Epidermal melanocyte (primary cell): ENCODE measurements around the gene B3GALNT2.
A peak's percentile ranks its signal among the peaks of the same experiment; 100 is the strongest.

Source experiments
- DNase-seq: peaks from one replicate; pipeline ENCODE4 v3.0.0; 2011; ENCODE audit warnings: low spot score; ENCODE audit not compliant: insufficient read length

B3GALNT2 gene

DNA sequence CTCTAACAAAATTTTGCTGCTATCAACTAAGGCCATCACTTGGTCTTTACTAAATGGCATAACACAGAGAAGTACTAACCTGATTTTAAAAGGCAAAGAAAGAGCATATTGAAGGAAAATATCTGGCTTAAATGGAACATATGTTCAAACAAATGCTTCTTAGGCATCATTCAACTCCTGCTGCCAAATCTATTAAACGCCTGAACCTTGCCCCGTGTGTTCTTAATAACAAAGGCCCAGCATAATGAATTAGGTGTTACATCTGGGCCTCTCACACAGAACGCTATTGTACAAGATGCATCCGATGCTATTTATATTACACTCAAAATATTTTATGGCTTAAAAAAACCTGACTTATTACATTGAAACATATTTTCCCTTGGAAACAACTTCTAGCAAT, 48.4 kb downstream of the B3GALNT2 start:
- no peak for DNase-seq

DNA sequence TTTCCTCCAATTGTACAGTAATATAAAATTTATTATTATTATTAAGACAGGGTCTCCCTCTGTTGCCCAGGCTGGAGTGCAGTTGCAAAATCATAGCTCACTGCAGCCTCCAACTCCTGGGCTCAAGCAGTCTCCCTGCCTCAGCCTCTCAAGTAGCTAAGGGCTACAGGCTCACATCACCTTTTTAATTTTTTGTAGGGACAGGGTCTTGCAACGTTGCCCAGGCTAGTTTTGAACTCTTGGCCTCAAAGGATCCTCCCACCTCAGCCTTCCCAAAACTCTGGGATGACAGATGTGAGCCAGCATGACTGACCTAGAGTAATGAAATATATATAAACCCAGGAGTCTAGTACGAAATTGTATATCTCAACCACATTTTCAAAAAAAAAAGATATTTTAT, 49.2 kb downstream of the B3GALNT2 start:
- no peak for DNase-seq

DNA sequence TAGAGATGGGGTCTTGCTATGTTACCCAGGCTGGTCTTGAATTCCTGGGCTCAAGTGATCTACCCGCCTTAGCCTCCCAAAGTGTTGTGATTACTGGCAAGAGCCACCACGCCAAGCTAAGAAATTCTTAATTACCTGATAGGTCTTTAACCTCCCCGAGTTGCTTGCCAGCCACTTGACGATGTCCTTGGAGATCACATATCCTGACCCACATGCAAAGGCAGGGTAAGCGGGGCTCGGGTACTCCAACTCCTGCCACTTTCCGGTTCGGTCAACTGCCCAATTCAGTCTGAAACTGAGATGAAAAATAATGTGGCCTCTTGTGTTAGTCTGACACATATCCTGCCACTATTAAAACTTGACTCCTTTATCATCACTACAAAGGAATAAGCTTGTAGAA, 50.2 kb downstream of the B3GALNT2 start:
- no peak for DNase-seq

DNA sequence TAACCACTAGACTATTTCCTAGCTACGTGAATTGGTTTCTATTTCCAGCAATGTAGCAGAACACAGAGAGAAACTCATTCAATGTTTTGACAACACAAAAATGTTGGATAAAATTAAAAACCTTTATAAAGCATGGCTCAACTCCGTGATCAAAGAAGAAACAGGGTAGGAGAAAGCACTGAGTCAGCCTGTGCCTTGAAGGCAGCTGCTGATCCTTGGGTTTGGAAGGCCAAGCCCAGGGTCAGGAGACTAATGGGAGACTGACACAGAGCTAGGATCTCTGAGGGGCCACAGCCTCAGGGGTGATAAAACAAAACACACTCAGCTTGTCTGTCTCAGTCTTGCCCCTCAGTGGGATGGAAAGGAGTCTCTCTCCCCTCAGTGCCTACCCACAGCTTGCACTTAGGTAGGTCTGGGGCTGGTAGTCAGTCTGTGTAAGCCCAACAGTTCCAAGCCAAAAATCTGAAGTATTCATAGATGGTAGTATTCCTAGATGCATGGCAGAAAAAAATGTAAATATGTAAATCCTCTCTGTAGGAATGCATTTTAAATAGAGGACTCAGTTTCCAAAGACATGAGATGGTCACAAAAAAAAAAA, 53.3 kb downstream of the B3GALNT2 start:
- DNase-seq = no peak

DNA sequence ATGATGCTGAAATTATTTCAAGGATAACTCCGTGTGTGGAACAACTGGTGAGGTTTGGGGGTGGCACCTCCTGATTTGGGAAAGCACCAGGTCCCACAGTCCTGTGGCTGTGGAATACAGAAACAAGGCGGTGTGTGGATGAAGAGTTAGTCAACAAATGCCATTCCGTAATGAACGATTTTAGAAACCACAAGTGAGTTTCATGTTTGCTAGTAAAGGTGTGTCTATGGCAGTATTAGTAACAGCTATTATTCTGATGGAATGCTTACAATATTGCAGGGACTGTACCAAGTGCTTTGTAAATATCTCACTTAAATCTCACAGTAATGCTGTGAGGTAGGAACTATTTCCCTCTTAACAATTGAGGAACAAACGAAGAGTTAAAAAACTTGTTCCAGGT, 53.8 kb downstream of the B3GALNT2 start:
- no peak for DNase-seq

DNA sequence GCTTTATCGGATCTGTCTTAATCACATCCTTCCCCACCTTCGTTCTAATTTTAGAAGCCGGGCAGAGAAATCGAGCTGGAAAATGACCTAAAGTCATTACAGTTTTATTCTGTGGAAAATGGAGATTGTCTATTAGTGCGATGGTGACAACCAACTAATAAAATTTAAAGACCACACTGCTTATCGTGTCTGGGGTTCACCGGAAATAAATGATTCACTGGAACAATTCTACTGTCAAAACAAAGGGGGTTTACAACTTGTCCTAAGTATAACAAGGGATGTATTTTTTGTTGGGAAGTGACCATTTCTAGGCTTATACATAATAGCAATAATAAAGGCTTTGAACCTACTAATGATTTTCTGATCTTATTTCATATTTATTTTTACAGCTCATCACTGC, 55.6 kb downstream of the B3GALNT2 start:
- DNase-seq = no peak

DNA sequence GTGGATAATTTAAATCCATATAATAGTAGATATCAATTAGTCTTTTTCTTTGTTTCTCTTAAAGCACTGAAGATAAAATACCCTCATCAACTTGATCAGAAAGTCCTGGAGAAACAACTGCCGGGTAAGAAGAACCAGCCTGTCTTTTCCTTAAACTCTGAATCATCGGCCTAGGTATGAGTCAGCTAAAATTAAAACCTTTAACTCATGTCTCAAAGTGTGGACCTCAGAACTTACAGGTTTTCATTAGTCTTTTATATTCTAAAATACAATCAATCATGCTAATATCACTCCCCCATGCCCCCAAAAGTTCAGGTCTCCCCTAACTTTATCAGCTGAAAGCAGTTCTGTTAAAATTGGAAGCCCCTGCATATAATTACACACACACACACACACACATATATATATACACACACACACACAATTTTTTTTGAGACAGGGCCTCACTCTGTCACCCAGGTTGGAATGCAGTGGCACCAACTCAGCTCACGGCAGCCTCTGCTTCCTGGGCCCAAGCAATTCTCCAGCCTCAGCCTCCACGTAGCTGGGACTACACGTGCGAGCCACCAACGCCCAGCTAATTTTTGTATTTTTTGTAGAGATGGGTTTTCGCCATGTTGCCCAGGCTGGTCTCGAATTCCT, 61.3 kb downstream of the B3GALNT2 start:
- DNase-seq = no peak

DNA sequence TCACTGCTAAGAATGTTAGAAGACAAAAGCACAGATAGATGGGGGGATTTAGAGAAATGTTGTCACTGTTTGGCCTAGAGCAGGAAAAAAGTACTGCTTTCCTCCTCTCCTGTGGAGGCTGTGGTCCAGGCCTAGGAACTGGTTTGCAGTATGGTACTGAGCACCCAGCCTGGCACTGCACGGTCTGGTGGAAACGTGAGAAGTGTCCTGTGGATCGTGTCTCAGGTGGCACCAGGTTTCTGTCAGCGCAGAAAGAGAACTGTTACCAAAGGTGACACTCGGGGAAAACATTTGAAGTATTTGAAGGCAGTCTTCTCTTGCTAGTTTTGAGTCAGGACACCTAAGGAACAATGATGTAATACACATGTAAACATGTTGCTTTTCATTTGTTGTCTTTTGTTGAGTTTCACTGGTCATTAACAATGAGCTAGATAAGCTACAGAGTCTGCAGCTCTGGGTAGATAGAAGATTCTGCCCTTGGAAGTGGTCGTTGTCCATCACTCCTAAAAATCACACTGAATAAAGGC, 63.0 kb downstream of the B3GALNT2 start:
- DNase-seq = no peak

DNA sequence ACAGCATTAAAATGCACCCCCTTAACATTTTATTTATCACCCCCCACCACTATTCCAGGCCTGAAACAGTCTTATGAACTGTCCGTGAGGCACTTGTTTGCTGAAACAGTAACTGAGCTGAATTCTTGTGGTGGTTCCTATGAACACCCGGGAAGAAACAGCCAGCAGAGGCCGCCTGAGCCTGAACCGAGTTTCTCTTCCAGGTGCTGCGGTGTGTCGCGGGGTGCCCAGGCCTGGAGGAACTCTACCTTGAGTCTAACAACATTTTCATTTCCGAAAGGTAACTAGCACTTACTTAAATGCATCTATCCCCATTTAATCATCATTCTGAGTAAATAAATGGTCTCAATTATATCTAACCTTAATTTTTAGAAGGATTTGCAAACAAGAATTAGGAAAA, 70.3 kb downstream of the B3GALNT2 start:
- DNase-seq = no peak

DNA sequence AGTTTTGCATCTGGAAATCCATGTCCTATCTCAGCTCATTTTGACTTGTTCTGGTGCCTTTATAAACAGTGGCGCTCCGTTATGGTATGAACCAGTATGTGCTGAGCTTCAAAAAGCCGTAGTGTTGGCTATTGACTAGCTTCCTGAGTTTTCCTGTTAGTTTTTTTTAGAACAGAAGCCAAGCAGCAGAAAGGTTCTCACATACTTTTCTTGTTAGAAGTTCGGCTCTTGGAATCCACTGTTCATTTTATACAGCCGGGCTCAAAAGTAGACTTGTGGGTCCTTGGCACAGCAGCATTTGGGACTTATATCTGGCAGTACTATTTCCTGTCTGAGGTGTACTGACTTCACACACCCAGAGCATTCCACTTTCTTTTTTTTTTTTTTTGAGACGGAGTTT, 73.3 kb downstream of the B3GALNT2 start:
- no peak for DNase-seq

DNA sequence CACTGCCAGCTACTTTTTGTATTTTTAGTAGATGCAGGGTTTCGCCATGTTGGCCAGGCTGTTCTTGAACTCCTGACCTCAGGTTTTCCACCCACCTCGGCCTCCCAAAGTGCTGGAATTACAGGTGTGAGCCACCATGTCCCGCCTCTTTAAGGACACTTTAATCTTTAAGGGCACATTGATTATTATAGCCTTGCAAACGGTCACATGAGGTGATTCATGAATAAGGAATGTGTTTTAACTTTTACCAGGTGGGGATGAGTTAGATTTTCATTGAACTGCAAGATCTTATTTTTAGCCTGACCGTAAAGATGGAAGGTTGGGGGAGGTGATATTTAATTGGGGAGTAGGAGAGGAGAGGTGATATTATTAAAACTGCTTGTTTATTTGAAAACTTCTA, 75.1 kb downstream of the B3GALNT2 start:
- no peak for DNase-seq

DNA sequence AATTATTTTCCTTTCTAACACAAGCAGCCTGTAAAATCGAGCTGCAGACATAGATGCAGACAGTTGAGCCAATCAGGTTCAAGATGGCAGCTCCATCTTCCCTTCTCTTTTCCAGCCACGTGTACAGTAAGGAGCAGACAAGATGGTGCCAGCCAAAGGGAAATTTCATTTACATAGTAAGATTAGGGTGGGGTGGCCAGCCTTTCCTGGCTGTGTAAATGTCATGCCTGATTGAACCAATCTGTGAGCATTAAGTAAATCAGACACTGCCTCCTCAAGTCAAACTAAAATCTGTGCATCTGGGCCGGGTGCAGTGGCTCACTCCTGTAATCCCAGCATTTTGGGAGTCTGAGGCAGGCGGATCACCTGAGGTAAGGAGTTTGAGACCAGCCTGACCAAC, 76.8 kb downstream of the B3GALNT2 start:
- no peak for DNase-seq

DNA sequence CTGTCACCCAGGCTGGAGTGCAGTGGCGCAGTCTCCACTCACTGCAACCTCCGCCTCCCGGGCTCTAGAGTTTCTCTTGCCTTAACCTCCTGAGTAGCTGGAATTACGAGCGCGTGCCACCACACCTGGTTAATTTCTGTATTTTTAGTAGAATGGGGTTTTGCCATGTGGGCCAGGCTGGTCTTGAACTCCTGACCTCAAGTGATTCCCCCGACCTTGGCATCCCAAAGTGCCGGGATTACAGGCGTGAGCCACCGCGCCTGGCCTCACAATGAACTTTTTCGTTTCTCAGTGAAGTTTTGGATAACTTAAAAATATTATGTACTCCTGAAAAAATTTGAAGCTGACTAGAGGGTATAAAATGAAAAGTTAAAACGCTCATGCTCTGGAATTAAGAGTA, 77.6 kb downstream of the B3GALNT2 start:
- no peak for DNase-seq

DNA sequence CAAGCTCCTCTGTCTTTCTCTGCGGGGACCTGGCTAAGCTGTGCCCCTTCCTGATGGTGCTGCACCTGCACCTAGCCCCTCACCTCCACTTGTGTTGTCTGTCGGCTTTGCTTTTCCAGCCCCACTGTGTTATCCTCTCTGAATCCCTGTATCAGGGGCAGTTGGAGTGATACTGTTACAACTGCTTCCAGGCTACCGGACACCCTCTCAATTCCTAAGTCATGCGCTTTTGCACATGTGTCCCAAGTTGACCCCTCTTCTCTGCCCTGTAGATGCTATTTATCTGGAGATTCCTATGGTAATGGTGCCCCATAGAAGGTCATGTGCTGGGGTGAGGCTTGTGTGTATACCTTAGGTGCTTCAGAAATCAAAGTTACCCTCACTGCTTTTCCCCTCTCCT, 78.1 kb downstream of the B3GALNT2 start:
- DNase-seq = no peak

DNA sequence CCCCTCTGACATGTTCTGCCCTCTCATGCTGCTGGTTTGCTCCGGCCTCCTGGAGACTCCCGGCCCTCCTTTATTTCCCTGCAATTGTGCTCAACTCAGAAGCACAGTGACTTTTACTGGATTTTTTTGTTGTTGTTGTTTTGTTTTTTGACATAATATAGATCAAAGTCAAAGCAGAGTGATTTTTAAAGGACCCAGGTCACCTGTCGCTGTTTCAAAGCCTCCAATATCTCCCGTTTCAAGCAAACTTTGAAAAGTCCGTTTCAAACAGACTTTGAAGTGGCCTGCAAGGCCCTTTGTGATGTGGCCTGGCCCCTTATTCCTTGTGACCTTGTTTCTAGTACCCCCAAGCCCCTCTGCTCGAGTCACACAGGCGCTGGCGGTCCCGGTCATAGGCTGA, 78.9 kb downstream of the B3GALNT2 start:
- DNase-seq = no peak

DNA sequence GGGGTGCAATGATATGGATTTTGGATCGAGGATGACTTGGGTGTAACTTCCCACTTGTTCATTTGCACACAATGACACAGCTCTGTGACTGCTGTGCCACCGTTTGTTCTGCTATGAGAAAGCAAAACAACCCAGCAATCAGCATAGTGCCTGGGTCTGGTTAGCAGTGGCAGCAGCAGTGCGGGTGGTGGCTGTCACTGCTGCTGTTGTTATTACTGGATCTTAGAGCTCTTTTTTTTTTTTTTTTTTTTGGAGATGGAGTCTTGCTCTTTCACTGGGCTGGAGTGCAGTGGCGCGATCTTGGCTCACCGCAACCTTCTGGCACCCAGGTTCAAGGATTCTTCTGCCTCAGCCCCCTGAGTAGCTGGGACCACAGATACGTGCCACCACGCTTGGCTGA, 80.2 kb downstream of the B3GALNT2 start:
- no peak for DNase-seq

DNA sequence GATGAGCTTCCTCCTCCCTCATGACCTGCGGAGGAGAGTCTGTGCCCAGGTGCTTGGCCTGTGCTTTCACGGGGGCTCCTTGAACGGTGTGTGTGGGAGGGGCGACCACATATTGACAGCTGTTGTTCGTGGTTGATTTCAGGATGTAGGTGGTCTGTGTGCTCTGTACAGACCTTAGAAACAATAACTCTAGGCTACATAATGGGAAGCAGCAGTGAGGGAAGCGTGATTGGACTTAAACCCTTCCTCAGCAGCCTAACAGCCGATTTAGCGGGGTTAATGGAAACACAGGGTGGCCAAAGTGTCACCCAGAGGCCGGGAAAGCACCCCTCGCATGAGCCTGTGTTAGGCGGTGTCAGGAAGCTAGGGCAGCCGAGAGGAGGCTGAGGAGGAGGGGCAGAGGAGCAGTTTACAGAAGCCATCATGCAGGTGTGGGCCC, 81.0 kb downstream of the B3GALNT2 start:
- no peak for DNase-seq

DNA sequence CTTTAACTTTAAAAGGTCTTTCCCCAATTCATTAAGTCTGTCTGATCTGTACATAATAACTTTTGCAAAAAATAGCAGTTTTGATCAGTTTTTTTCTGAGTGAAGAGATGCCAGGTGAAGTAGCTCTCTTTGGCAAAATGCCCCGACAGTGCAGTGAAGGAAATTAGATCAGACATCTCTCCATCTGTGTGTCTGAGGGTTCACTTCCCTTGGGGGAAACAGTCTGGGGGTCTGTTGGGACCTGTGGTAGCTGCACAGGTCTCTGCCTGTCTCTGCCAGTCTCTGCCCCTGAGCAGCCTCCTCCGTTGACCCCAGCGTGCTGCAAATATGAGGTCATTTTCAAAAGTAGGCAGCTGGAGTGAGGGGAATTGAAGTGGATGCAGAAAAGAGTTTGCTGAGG, 82.5 kb downstream of the B3GALNT2 start:
- DNase-seq = no peak

DNA sequence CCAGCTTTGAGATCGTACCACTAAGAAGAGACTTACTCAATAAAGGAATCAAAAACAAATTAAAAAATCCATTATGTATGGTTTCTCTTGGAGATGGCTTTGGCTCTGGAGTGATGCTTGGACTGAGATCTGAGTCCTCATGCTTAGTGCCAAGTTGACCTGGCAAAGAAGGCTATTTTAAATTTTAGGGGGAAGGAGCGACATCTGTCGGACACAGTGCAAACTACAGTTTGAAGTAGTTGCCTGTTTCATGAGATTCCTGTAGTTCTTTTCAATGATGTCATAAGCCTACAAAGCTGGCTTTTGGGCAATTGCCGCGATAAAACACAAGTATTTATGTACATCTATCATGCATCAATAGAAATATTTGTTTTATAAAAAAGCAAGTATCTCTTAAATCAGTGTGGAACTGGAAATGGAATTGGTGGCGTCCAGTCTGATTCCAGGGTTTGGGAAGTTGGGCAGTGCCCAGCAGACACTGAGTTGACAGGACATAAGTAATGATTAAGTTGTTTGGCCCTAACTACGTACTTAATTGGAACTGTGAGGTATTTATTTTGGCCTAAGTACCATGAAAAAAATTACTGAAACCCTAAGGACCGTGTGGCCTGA, 87.1 kb downstream of the B3GALNT2 start:
- peak; percentile 91 for DNase-seq

DNA sequence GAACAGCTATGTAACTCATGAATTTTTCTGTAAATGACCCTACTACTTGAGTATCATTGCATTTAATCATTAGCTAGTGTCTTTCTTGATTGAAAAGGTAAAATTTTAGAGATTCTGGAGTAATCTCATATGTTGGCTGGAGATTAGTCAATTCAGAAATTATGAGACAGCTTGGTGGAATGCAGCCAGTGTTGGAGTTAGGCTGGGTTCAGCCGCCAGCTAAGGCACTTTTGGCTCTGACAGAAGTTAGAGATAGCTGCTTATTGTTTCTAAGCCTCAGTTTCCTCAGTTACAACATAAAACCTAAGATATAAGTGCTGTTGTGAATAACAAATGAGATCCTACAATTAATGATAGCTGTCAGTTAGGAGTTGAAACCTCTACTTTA, 87.6 kb downstream of the B3GALNT2 start:
- no peak for DNase-seq

DNA sequence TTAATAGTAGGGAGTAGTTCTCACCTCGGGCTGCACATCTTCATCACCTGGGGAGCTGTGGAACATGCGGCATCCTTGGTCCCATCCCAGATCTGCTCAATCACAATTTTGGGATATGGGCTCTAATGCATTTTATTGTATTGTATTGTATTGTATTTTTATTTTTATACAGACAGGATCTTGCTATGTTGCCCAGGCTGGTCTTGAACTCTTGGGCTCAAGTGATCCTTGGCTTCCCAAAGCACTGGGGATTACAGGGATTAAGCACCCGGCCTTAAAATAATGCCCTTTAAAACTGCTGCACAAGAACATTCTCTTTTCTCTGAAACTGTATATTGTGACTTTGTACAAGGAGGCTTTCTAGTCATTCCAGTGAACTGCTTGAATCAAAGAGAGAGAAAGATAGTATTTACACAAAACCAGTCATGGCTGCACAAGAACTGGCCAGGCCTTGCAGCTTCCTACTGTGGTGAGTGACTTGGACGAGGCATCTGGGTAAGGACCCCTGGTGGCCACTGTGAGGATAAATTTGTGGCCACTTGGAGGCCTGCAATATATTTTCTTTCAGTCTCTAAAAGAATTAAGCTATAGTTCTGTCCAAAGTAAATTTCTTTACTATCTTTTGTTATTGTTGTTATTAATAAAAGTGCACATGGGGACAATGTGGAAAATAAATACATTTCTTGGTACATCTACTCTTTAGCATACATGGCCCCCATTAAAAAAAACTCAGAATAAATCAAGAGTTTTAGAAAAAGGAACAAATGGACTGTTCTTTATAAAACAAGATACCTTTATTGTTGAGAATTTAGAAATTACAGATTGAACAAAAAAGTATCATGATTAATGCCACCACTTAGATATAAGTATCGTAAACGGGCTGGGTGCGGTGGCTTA, 89.0 kb downstream of the B3GALNT2 start:
- peak; percentile 87 for DNase-seq
